Activated CD8-positive, alpha-beta memory T cell treated with anti-CD3 and anti-CD28 coated beads for 1 hour (primary cell): ENCODE measurements around the gene TBC1D19.
"Not testable (repeated sequence)": the region's sequence is repeated elsewhere in the genome, so short reads cannot be mapped to it uniquely, and the experiment has no call there.

Experiments
- DNase-seq, 2 donors: peaks; one replicate each; pipeline ENCODE4 v3.0.0-alpha.2; 2020; ENCODE audit warnings: low read depth in 1 of 2; ENCODE audit errors: extremely low read depth in 1 of 2

The TBC1D19 gene

GRCh38 chr4:26596843-26597242 is 13.0 kb downstream of the TBC1D19 start:
- DNase-seq = no peak

GRCh38 chr4:26601204-26601603 is 17.3 kb downstream of the TBC1D19 start:
- DNase-seq = no peak

- no peak for DNase-seq
Observed at GRCh38 chr4:26607776-26608175, 23.9 kb downstream of the TBC1D19 start.

GRCh38 chr4:26609391-26609790 is 25.5 kb downstream of the TBC1D19 start:
- no peak for DNase-seq

- no peak for DNase-seq
Observed at GRCh38 chr4:26609868-26610267, 26.0 kb downstream of the TBC1D19 start.

- no peak for DNase-seq
Observed at GRCh38 chr4:26611372-26611771, 27.5 kb downstream of the TBC1D19 start.

- DNase-seq = no peak
Observed at GRCh38 chr4:26611885-26612284, 28.0 kb downstream of the TBC1D19 start.

- DNase-seq = no peak
Observed at GRCh38 chr4:26613237-26613636, 29.4 kb downstream of the TBC1D19 start.

GRCh38 chr4:26613735-26614134 is 29.9 kb downstream of the TBC1D19 start:
- DNase-seq = no peak

- no peak for DNase-seq
Observed at GRCh38 chr4:26619784-26620183, 35.9 kb downstream of the TBC1D19 start.

- no peak for DNase-seq
Observed at GRCh38 chr4:26621366-26621765, 37.5 kb downstream of the TBC1D19 start.

- no peak for DNase-seq
Observed at GRCh38 chr4:26622913-26623312, 39.0 kb downstream of the TBC1D19 start.

GRCh38 chr4:26626658-26627057 is 42.8 kb downstream of the TBC1D19 start:
- not testable (repeated sequence) for DNase-seq

- DNase-seq = no peak
Observed at GRCh38 chr4:26632916-26633315, 49.0 kb downstream of the TBC1D19 start.

- DNase-seq = no peak
Observed at GRCh38 chr4:26634237-26634636, 50.4 kb downstream of the TBC1D19 start.

GRCh38 chr4:26636458-26636857 is 52.6 kb downstream of the TBC1D19 start:
- no peak for DNase-seq

GRCh38 chr4:26640639-26641038 is 56.8 kb downstream of the TBC1D19 start:
- DNase-seq = not testable (repeated sequence)

- no peak for DNase-seq
Observed at GRCh38 chr4:26647523-26648224, 63.8 kb downstream of the TBC1D19 start.

- DNase-seq = no peak
Observed at GRCh38 chr4:26648260-26648659, 64.4 kb downstream of the TBC1D19 start.

- no peak for DNase-seq
Observed at GRCh38 chr4:26660261-26660660, 76.4 kb downstream of the TBC1D19 start.

GRCh38 chr4:26663888-26664287 is 80.0 kb downstream of the TBC1D19 start:
- DNase-seq = no peak

GRCh38 chr4:26670903-26671537 is 87.1 kb downstream of the TBC1D19 start:
- DNase-seq = no peak
